SU-DHL-6 (cell line): ENCODE data around the gene LDB2.

Experiments used
- H2AFZ ChIP-seq: fragments of 200-600 bp; sonication (generic); 2 replicates; pipeline ENCODE4 v1.6.1; 2014; ENCODE audit warnings: low read depth, mild to moderate bottlenecking, moderate library complexity, mixed read lengths, antibody characterized with exemption, low read length; ENCODE audit not compliant: severe bottlenecking
- H3F3A ChIP-seq: fragments of 200-600 bp; shearing (Covaris generic); 2 replicates; pipeline ENCODE4 v1.6.0; 2016; ENCODE audit warnings: antibody characterized with exemption, mild to moderate bottlenecking; ENCODE audit not compliant: insufficient read depth
- H3K27ac ChIP-seq: fragments of 200-600 bp; sonication (generic); 2 replicates; pipeline ENCODE4 v1.5.1; 2016; ENCODE audit warnings: low read depth, mild to moderate bottlenecking, low read length, moderate library complexity, mixed read lengths
- H3K27me3 ChIP-seq: fragments of 200-600 bp; sonication (generic), shearing (Covaris generic); 2 replicates; pipeline ENCODE4 v1.6.0; 2014; ENCODE audit warnings: mild to moderate bottlenecking, low read length
- H3K36me3 ChIP-seq: fragments of 200-600 bp; sonication (generic); 2 replicates; pipeline ENCODE4 v1.6.1; 2014; ENCODE audit warnings: mild to moderate bottlenecking, low read length, mixed read lengths
- H3K4me2 ChIP-seq: fragments of 300-600, 200-600 bp; shearing (Covaris generic), sonication (generic); 2 replicates; pipeline ENCODE4 v1.6.0; 2014; ENCODE audit warnings: low read length, low read depth, mild to moderate bottlenecking; ENCODE audit not compliant: poor library complexity, severe bottlenecking
- H3K4me3 ChIP-seq: fragments of 200-600 bp; sonication (generic); 2 replicates; pipeline ENCODE4 v1.5.1; 2014; ENCODE audit warnings: antibody characterized with exemption, low read length, mild to moderate bottlenecking, mixed read lengths; ENCODE audit not compliant: insufficient read depth, poor library complexity, severe bottlenecking
- H3K79me2 ChIP-seq: fragments of 200-600 bp; sonication (generic); 2 replicates; pipeline ENCODE4 v1.6.1; 2014; ENCODE audit warnings: mild to moderate bottlenecking, low read length, moderate library complexity; ENCODE audit not compliant: insufficient read depth
- H3K9ac ChIP-seq: fragments of 200-600 bp; sonication (generic); 2 replicates; pipeline ENCODE4 v1.7.0; 2014; ENCODE audit warnings: mild to moderate bottlenecking, low read length
- H3K9me2 ChIP-seq: fragments of 200-600 bp; sonication (generic); replicated peaks from 2 replicates; pipeline ENCODE4 v1.6.1; 2014; ENCODE audit warnings: low read length; ENCODE audit not compliant: insufficient read depth
- H3K9me3 ChIP-seq: fragments of 200-600 bp; sonication (generic); 2 replicates; pipeline ENCODE4 v1.6.1; 2014; ENCODE audit warnings: low read length, mixed read lengths; ENCODE audit not compliant: insufficient read depth
- H4K20me1 ChIP-seq: fragments of 200-600 bp; sonication (generic); 2 replicates; pipeline ENCODE4 v1.6.1; 2014; ENCODE audit warnings: low read depth, mild to moderate bottlenecking, antibody characterized with exemption, low read length, moderate library complexity, mixed read lengths
- CTCF ChIP-seq: fragments of 200-600 bp; sonication (generic); IDR thresholded peaks from one replicate; pipeline ENCODE4 v1.5.1; 2017; ENCODE audit warnings: antibody characterized with exemption, mild to moderate bottlenecking, low read length, moderate library complexity; ENCODE audit not compliant: insufficient read depth, poor library complexity, severe bottlenecking
- EZH2phosphoT487 ChIP-seq: fragments of 200-600 bp; sonication (generic), shearing (Covaris generic); conservative IDR thresholded peaks from 2 replicates; pipeline ENCODE4 v1.6.1; 2018; ENCODE audit warnings: mild to moderate bottlenecking, antibody characterized with exemption, low read length, moderate library complexity, mixed read lengths

Gene LDB2

DNA sequence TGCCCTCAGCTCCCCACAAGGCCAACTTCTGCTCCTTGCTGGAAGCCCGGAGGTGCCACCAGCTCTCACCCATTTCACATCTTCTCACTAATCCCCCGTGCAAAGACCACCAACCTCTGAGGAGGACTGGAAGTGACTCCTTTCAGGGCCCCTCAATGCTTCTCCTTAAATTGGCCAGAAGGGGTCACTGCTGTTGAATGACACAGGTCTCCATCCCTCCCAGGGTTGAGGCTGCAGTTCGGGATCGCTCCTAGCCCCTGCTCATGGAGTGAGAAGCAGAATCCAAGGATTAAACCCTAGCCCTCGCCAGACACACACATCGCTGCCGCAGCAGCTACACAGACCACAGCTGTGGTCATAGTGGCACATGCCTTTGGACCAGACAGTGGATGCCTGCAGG lies 392.7 kb downstream of the LDB2 start:
- Histone ChIP-seq H3K9me2 (no peaks in the 10 kb centered on the region), H4K20me1 (no peaks in the 10 kb centered on the region), H3K4me3 (no peak overlapping the region), H3K27ac (no peak overlapping the region), H3K27me3 (no peaks in the 10 kb centered on the region), H3K79me2 (no peaks in the 10 kb centered on the region), H3K36me3 (no peaks in the 10 kb centered on the region), H2AFZ (no peak overlapping the region), H3K9ac (no peak overlapping the region), H3K4me2 (no peak overlapping the region), H3F3A (no peaks in the 10 kb centered on the region), H3K9me3 (peaks cover 6% of the 10 kb centered on the region; the same call in 1 of the 2 replicates)
- TF ChIP-seq CTCF: no peak
- no peak for TF ChIP-seq EZH2phosphoT487

GRCh38 chr4:16505267-16505666 lies 393.2 kb downstream of the LDB2 start:
- Histone ChIP-seq H3K9me2 (no peaks in the 10 kb centered on the region), H3K9ac (no peak overlapping the region), H3K4me3 (no peak overlapping the region), H3K27me3 (no peaks in the 10 kb centered on the region), H2AFZ (no peak overlapping the region), H4K20me1 (no peaks in the 10 kb centered on the region), H3F3A (no peaks in the 10 kb centered on the region), H3K9me3 (peaks cover 6% of the 10 kb centered on the region; the same call in 1 of the 2 replicates), H3K27ac (no peak overlapping the region), H3K4me2 (no peak overlapping the region), H3K36me3 (no peaks in the 10 kb centered on the region), H3K79me2 (no peaks in the 10 kb centered on the region)
- TF ChIP-seq EZH2phosphoT487: no peak
- TF ChIP-seq CTCF: no peak

- TF ChIP-seq EZH2phosphoT487 (no peak), CTCF (no peak)
- Histone ChIP-seq H3K9ac (no peak overlapping the region), H3K9me2 (no peaks in the 10 kb centered on the region), H3F3A (no peaks in the 10 kb centered on the region), H3K4me2 (no peak overlapping the region), H3K36me3 (no peaks in the 10 kb centered on the region), H3K9me3 (peaks cover 2% of the 10 kb centered on the region; the same call in 1 of the 2 replicates), H3K4me3 (no peak overlapping the region), H3K27ac (no peak overlapping the region), H3K79me2 (no peaks in the 10 kb centered on the region), H4K20me1 (no peaks in the 10 kb centered on the region), H2AFZ (no peak overlapping the region), H3K27me3 (no peaks in the 10 kb centered on the region)
Measured at GRCh38 chr4:16503421-16504100, 394.9 kb downstream of the LDB2 start.
